Transverse colon (tissue), 4 donors: Measurements from ENCODE around the gene DMD. TPM values are rescaled to one million over a fixed set of nuclear protein-coding genes. Genes with fewer than 3 reads are reported as not detected.

Experiments
- DNase-seq: peaks from one replicate; pipeline ENCODE4 v3.0.0-alpha.2; 2019
- H3K27ac ChIP-seq, 4 donors: fragments of 200-600 bp; sonication (generic); 2 replicates each; pipeline ENCODE4 v1.5.1; 2016 to 2018; ENCODE audit warnings: inconsistent platforms in 4 of 4
- H3K27me3 ChIP-seq: fragments of 200-600 bp; sonication (generic); 2 replicates; pipeline ENCODE4 v1.5.1; 2017; ENCODE audit warnings: inconsistent platforms
- H3K36me3 ChIP-seq, 4 donors: fragments of 200-600 bp; sonication (generic); 2 replicates each; pipeline ENCODE4 v1.5.1; 2017 to 2019; ENCODE audit warnings: inconsistent platforms in 4 of 4
- H3K4me1 ChIP-seq, 4 donors: fragments of 200-600 bp; sonication (generic); 2 replicates each; pipeline ENCODE4 v1.5.1; 2017 to 2020; ENCODE audit warnings: inconsistent platforms in 4 of 4
- H3K4me3 ChIP-seq, 4 donors: fragments of 200-600 bp; sonication (generic); 1 replicate in 1 of 4; 2 replicates in 3 of 4; pipeline versions ENCODE4 v1.5.1 to v1.6.1; 2017 to 2019; ENCODE audit warnings: inconsistent platforms in 4 of 4
- H3K9me3 ChIP-seq, 2 donors: fragments of 200-600 bp; sonication (generic); 2 replicates each; pipeline ENCODE4 v1.5.1; 2017 to 2019; ENCODE audit warnings: inconsistent platforms in 2 of 2
- CTCF ChIP-seq, 5 experiments: fragments of 200-600 bp in 3 of 5; fragments of 450-650 bp in 2 of 5; sonication (generic) in 3 of 5; IDR thresholded peaks; 1 replicate in 2 of 5; 2 replicates in 3 of 5; pipeline ENCODE4 v1.5.1; 2016 to 2017; ENCODE audit warnings: antibody characterized with exemption in 5 of 5, inconsistent platforms in 3 of 5, mild to moderate bottlenecking in 2 of 5, moderate library complexity in 1 of 5
- EP300 ChIP-seq: sonication (generic); formaldehyde crosslinking; IDR thresholded peaks from one replicate; pipeline ENCODE4 v1.6.1; 2017; ENCODE audit warnings: antibody characterized with exemption, low read depth
- POLR2A ChIP-seq: fragments of 450-650 bp; IDR thresholded peaks from one replicate; pipeline ENCODE4 v1.6.1; 2016; ENCODE audit warnings: antibody characterized with exemption, mild to moderate bottlenecking, moderate library complexity
- POLR2AphosphoS5 ChIP-seq, 3 donors: sonication (generic); formaldehyde crosslinking; IDR thresholded peaks; one replicate each; pipeline ENCODE4 v1.6.1; 2016; ENCODE audit warnings: antibody characterized with exemption in 3 of 3
- WGBS, 2 donors: methylation state at CpG; one replicate each; pipeline ENCODE4 v1.1.5; 2018; ENCODE audit warnings: low coverage in 1 of 2; 5-methylcytosine and 5-hydroxymethylcytosine counted together
- in situ Hi-C, 4 donors: fragments of 200-750 bp; cut with MboI; loops; one replicate each; pipeline versions ENCODE4 v1.15.0 to v1.15.1; 2017; ENCODE audit warnings: low sequenced_read_pairs in 3 of 4, low pct_ligation_motif_present in 1 of 4, low pct_unique_long_range_greater_than_20kb in 1 of 4
- intact Hi-C: fragments of 100-400 bp; cut with DNase I; formaldehyde crosslinking; loops from one replicate; pipeline ENCODE4 v1.15.1; 2023; ENCODE audit warnings: low total_unique reads
- total RNA-seq, 4 donors: library from RNA; depleted of rRNA; stranded (reverse); fragments of >200 nt; gene quantifications; one replicate each; pipeline ENCODE4 v1.1.0, GENCODE V29; 2016

The DMD gene
- total RNA-seq, 4 donors from 2014 or later: 20.9 to 44.6 (median 32.5) TPM

GRCh38 chrX:32280921-32281320 is 930.4 kb downstream of the DMD start:
- H3K4me1 ChIP-seq: no peaks in the 10 kb centered on the region
- H3K4me3 ChIP-seq: no peak overlapping the region
- H3K36me3 ChIP-seq: no peaks in the 10 kb centered on the region
- TF ChIP-seq POLR2A (no peak), EP300 (no peak), POLR2AphosphoS5 (IDR thresholded peaks at IDR 0.05) (no peak), CTCF (IDR thresholded peaks at IDR 0.05) (no peak)
- DNase-seq: no peak
- in situ Hi-C loops: no loop called here
- WGBS, 2 donors: 51% methylated on average over 3 of the region's 3 CpGs; no CpG with 5 or more reads in 1 of the 2 donors
- H3K27me3 ChIP-seq: no peaks in the 10 kb centered on the region
- H3K9me3 ChIP-seq: no peaks in the 10 kb centered on the region
- intact Hi-C loops: no loop called here
- no peak overlapping the region for H3K27ac ChIP-seq

- 20 to 67% methylated on average over 1 to 2 of the region's 2 CpGs for WGBS, 2 donors
- in situ Hi-C loops: no loop called here
- intact Hi-C loops: no loop called here
Observed at GRCh38 chrX:32280489-32280888, 930.9 kb downstream of the DMD start.

GRCh38 chrX:32276153-32276552 is 935.2 kb downstream of the DMD start:
- intact Hi-C loops (no loop called here), in situ Hi-C loops (no loop called here)
- Histone ChIP-seq H3K27me3 (no peaks in the 10 kb centered on the region), H3K4me3 (no peak overlapping the region), H3K36me3 (no peaks in the 10 kb centered on the region), H3K9me3 (no peaks in the 10 kb centered on the region), H3K4me1 (no peaks in the 10 kb centered on the region), H3K27ac (no peak overlapping the region)
- WGBS, 2 donors: 52% methylated on average over 3 of the region's 3 CpGs; no CpG with 5 or more reads in 1 of the 2 donors
- TF ChIP-seq EP300: no peak
- no peak for DNase-seq

More at GRCh38 chrX:32280489-32280888, 930.9 kb downstream of the DMD start:
- TF ChIP-seq EP300 (no peak), POLR2A (no peak), POLR2AphosphoS5 (IDR thresholded peaks at IDR 0.05) (no peak), CTCF (IDR thresholded peaks at IDR 0.05) (no peak)
- H3K4me3 ChIP-seq: no peak overlapping the region
- no peaks in the 10 kb centered on the region for H3K36me3 ChIP-seq
- no peak for DNase-seq
- H3K9me3 ChIP-seq: no peaks in the 10 kb centered on the region
- no peaks in the 10 kb centered on the region for H3K27me3 ChIP-seq
- H3K27ac ChIP-seq: no peak overlapping the region
- H3K4me1 ChIP-seq: no peaks in the 10 kb centered on the region

- Histone ChIP-seq H3K36me3 (no peaks in the 10 kb centered on the region), H3K27ac (no peak overlapping the region), H3K27me3 (no peaks in the 10 kb centered on the region), H3K9me3 (no peaks in the 10 kb centered on the region), H3K4me3 (no peak overlapping the region), H3K4me1 (peaks cover 0 to 13% (median 3%) of the 10 kb centered on the region in 4 donors)
- TF ChIP-seq POLR2AphosphoS5 (IDR thresholded peaks at IDR 0.05): no peak
- TF ChIP-seq POLR2A: no peak
- no peak for TF ChIP-seq EP300
- TF ChIP-seq CTCF (IDR thresholded peaks at IDR 0.05): no peak
- no peak for DNase-seq
- intact Hi-C loops: no loop called here
- in situ Hi-C loops: loop anchor here in 1 of 4 donors (25.0 kb wide), 1 partner anchor 108 kb away; no protein-coding TSS in a partner anchor
Observed at GRCh38 chrX:32269866-32270265, 941.5 kb downstream of the DMD start.

DNA sequence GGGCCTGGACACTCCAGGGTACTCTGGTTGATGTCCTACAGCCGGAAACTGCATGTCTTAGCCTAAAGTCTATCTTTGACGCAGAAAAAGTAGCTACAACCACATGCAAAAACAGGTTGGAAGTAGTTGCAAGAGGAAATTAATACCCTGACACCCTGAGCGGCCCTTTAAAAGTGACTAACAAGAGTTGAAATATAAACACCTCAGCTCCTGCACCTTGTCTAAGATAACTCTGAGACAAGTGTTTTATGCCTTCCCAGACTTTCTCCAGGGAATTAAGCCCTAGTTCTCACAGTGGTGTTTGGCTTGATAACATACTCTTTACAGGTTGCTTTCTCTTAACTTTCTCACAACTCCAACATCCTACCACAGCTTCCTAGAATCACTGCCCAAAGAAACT is 943.1 kb downstream of the DMD start:
- H3K36me3 ChIP-seq: no peaks in the 10 kb centered on the region
- peak overlapping the region in 2 of 4 donors; percentile 25 to 54 for H3K27ac ChIP-seq
- WGBS, 2 donors: 62% methylated on average over 3 of the region's 3 CpGs; no CpG with 5 or more reads in 1 of the 2 donors
- TF ChIP-seq CTCF (IDR thresholded peaks at IDR 0.05): no peak
- TF ChIP-seq EP300: no peak
- peak in 1 of 3 donors; percentile 31 for TF ChIP-seq POLR2AphosphoS5 (IDR thresholded peaks at IDR 0.05)
- DNase-seq: no peak
- H3K4me1 ChIP-seq: peaks cover 0 to 13% (median 3%) of the 10 kb centered on the region in 4 donors
- in situ Hi-C loops (loop anchor here in 1 of 4 donors (25.0 kb wide), 1 partner anchor 106 kb away; no protein-coding TSS in a partner anchor), intact Hi-C loops (no loop called here)
- no peaks in the 10 kb centered on the region for H3K27me3 ChIP-seq
- H3K9me3 ChIP-seq: no peaks in the 10 kb centered on the region
- H3K4me3 ChIP-seq: no peak overlapping the region
